ENCODE results near the gene VPS26B. TPM values are rescaled to one million over a fixed set of nuclear protein-coding genes. Genes with fewer than 3 reads are reported as not detected.

Gene VPS26B
- total and polyA plus RNA-seq, 8 donors = 42.5 to 64.8 (median 55.8) TPM

GRCh38 chr11:134291196-134291595 lies 66.7 kb downstream of the VPS26B start:
- no peak for TF ChIP-seq CTCF (IDR thresholded peaks at IDR 0.05)
- intact Hi-C loops (cut with DNase I) = no loop called here

GRCh38 chr11:134292661-134293060 lies 68.2 kb downstream of the VPS26B start:
- ATAC-seq (no peak), DNase-seq (no peak)
- intact Hi-C loops (cut with DNase I) = no loop called here
- Histone ChIP-seq H3K4me3 (no peak overlapping the region), H3K27me3 (peaks cover 0 to 4% of the 10 kb centered on the region in 2 donors), H3K4me1 (no peaks in the 10 kb centered on the region), H3K27ac (no peak overlapping the region), H3K36me3 (no peaks in the 10 kb centered on the region), H3K9me3 (no peaks in the 10 kb centered on the region)
- TF ChIP-seq CTCF (IDR thresholded peaks at IDR 0.05) = no peak

More at GRCh38 chr11:134291196-134291595, 66.7 kb downstream of the VPS26B start:
- no peak for DNase-seq
- Histone ChIP-seq H3K4me3 (no peak overlapping the region), H3K4me1 (no peaks in the 10 kb centered on the region), H3K27ac (no peak overlapping the region), H3K36me3 (no peaks in the 10 kb centered on the region), H3K27me3 (peaks cover 0 to 8% of the 10 kb centered on the region in 2 donors), H3K9me3 (no peaks in the 10 kb centered on the region)
- no peak for ATAC-seq

GRCh38 chr11:134293119-134294113 lies 68.9 kb downstream of the VPS26B start:
- Histone ChIP-seq H3K4me3 (no peak overlapping the region), H3K27ac (no peak overlapping the region), H3K4me1 (no peaks in the 10 kb centered on the region), H3K27me3 (no peaks in the 10 kb centered on the region), H3K9me3 (no peaks in the 10 kb centered on the region), H3K36me3 (no peaks in the 10 kb centered on the region)
- intact Hi-C loops (cut with DNase I) = no loop called here
- DNase-seq (no peak), ATAC-seq (no peak)
- no peak for TF ChIP-seq CTCF (IDR thresholded peaks at IDR 0.05)

- H3K9me3 ChIP-seq = no peaks in the 10 kb centered on the region
- no peak for ATAC-seq
- TF ChIP-seq CTCF (IDR thresholded peaks at IDR 0.05) = no peak
Measured at GRCh38 chr11:134294664-134295063, 70.2 kb downstream of the VPS26B start.

More at GRCh38 chr11:134294664-134295063, 70.2 kb downstream of the VPS26B start:
- Histone ChIP-seq H3K4me1 (no peaks in the 10 kb centered on the region), H3K4me3 (no peak overlapping the region), H3K27ac (no peak overlapping the region), H3K36me3 (no peaks in the 10 kb centered on the region), H3K27me3 (no peaks in the 10 kb centered on the region)
- intact Hi-C loops (cut with DNase I) = no loop called here
- DNase-seq = no peak

Other genes with a start within 250 kb of the VPS26B start
- gene JAM3, start 155.6 kb upstream of the VPS26B start, total RNA-seq = 10 to 100 TPM; 29.4 to 31.2 TPM
- gene JAM3, start 155.6 kb upstream of the VPS26B start, polyA plus RNA-seq (ENCODE audit: insufficient read length in 6 of 6) = 10 to 100 TPM; 70.2 to 85.4 (median 74.0) TPM
- gene NCAPD3, start 704 bp upstream of the VPS26B start, total RNA-seq = 10 to 100 TPM; 16.4 to 24.4 TPM
- gene NCAPD3, start 704 bp upstream of the VPS26B start, polyA plus RNA-seq (ENCODE audit: insufficient read length in 6 of 6) = 10 to 100 TPM; 28.4 to 37.7 (median 33.4) TPM
- gene THYN1, start 28.7 kb downstream of the VPS26B start, total RNA-seq = 10 to 100 TPM; 32.5 to 34.7 TPM
- 10 to 100 TPM; 59.6 to 78.2 (median 63.4) TPM for gene THYN1, start 28.7 kb downstream of the VPS26B start, polyA plus RNA-seq (ENCODE audit: insufficient read length in 6 of 6)
- 10 to 100 TPM; 31.5 to 48.8 TPM for gene ACAD8, start 28.9 kb downstream of the VPS26B start, total RNA-seq
- 10 to 100 TPM; 32.6 to 42.3 (median 38.8) TPM for gene ACAD8, start 28.9 kb downstream of the VPS26B start, polyA plus RNA-seq (ENCODE audit: insufficient read length in 6 of 6)
- gene GLB1L3, start 51.7 kb downstream of the VPS26B start, total RNA-seq = under 1 TPM; 0.12 to 0.29 TPM
- gene GLB1L3, start 51.7 kb downstream of the VPS26B start, polyA plus RNA-seq (ENCODE audit: insufficient read length in 6 of 6) = under 1 TPM in 4 of 6 donors, not detected in 2; 0.10 to 0.21 (median 0.15) TPM
- gene GLB1L2, start 107.3 kb downstream of the VPS26B start, total RNA-seq = 10 to 100 TPM; 10.3 to 11.9 TPM
- gene GLB1L2, start 107.3 kb downstream of the VPS26B start, polyA plus RNA-seq (ENCODE audit: insufficient read length in 6 of 6) = 1 to 10 TPM; 4.1 to 5.8 (median 4.9) TPM
- gene B3GAT1, start 187.6 kb downstream of the VPS26B start, total RNA-seq = under 1 TPM; 0.32 to 0.58 TPM
- gene B3GAT1, start 187.6 kb downstream of the VPS26B start, polyA plus RNA-seq (ENCODE audit: insufficient read length in 6 of 6) = under 1 TPM; 0.30 to 0.99 (median 0.48) TPM